Measurements from ENCODE around the gene POLD3.

- TF ChIP-seq, protein P1, sequence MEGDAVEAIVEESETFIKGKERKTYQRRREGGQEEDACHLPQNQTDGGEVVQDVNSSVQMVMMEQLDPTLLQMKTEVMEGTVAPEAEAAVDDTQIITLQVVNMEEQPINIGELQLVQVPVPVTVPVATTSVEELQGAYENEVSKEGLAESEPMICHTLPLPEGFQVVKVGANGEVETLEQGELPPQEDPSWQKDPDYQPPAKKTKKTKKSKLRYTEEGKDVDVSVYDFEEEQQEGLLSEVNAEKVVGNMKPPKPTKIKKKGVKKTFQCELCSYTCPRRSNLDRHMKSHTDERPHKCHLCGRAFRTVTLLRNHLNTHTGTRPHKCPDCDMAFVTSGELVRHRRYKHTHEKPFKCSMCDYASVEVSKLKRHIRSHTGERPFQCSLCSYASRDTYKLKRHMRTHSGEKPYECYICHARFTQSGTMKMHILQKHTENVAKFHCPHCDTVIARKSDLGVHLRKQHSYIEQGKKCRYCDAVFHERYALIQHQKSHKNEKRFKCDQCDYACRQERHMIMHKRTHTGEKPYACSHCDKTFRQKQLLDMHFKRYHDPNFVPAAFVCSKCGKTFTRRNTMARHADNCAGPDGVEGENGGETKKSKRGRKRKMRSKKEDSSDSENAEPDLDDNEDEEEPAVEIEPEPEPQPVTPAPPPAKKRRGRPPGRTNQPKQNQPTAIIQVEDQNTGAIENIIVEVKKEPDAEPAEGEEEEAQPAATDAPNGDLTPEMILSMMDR (IDR thresholded peaks at IDR 0.05): no peak
- no peak for TF ChIP-seq POLR2A (IDR thresholded peaks at IDR 0.05)
Measured at GRCh38 chr11:74630043-74630442, 37.7 kb downstream of the POLD3 start.

Data from esophagus squamous epithelium (tissue), 4 donors.